Esophagus (tissue), 2 donors: ENCODE measurements around the gene VSIG4. TPM values are rescaled to one million over a fixed set of nuclear protein-coding genes. Genes with fewer than 3 reads are reported as not detected.

ENCODE experiments used
- H3K27ac ChIP-seq, 2 donors: one replicate each; pipeline ENCODE4 v1.5.1; 2013; ENCODE audit warnings: low read depth in 2 of 2, mild to moderate bottlenecking in 2 of 2, inconsistent platforms in 1 of 2, low read length in 1 of 2, moderate library complexity in 1 of 2
- H3K27me3 ChIP-seq, 2 donors: one replicate each; pipeline ENCODE4 v1.6.1; 2013; ENCODE audit warnings: low read length in 2 of 2, control low read depth in 1 of 2, mild to moderate bottlenecking in 1 of 2; ENCODE audit not compliant: insufficient read depth in 2 of 2, control insufficient read depth in 1 of 2
- H3K36me3 ChIP-seq, 2 donors: one replicate each; pipeline ENCODE4 v1.6.1; 2013; ENCODE audit warnings: low read length in 1 of 2; ENCODE audit not compliant: control insufficient read depth in 2 of 2, insufficient read depth in 2 of 2
- H3K4me1 ChIP-seq, 2 donors: one replicate each; pipeline ENCODE4 v1.6.1; 2013; ENCODE audit warnings: low read length in 1 of 2; ENCODE audit not compliant: control insufficient read depth in 2 of 2, insufficient read depth in 2 of 2
- H3K4me3 ChIP-seq, 2 donors: one replicate each; pipeline ENCODE4 v1.5.1; 2013; ENCODE audit warnings: low read length in 2 of 2, mild to moderate bottlenecking in 2 of 2, low read depth in 1 of 2, moderate library complexity in 1 of 2
- H3K9me3 ChIP-seq, 2 donors: one replicate each; pipeline ENCODE4 v1.6.1; 2013; ENCODE audit warnings: mild to moderate bottlenecking in 2 of 2, low read depth in 1 of 2, low read length in 1 of 2, moderate library complexity in 1 of 2; ENCODE audit not compliant: control insufficient read depth in 2 of 2, insufficient read depth in 1 of 2
- WGBS, 2 donors: extraction: QIAGEN DNeasy Blood & Tissue Kit; methylation state at CpG; one replicate each; pipeline ENCODE4 v1.1.7; 2013; 5-methylcytosine and 5-hydroxymethylcytosine counted together
- polyA plus RNA-seq, 2 donors: library from polyadenylated mRNA; stranded (reverse); fragments of 200-250 nt; gene quantifications; one replicate each; pipeline ENCODE4 v1.2.3, GENCODE V29; 2013
- donor health status: healthy with polysubstance abuse.
- donor health status: Bipolar disorder and iron deficiency.

Gene VSIG4
- polyA plus RNA-seq, 2 donors = 4.0 to 5.1 TPM

GRCh38 chrX:66002824-66003680, 36.8 kb downstream of the VSIG4 start:
- Histone ChIP-seq H3K27me3 (no peaks in the 10 kb centered on the region), H3K36me3 (no peaks in the 10 kb centered on the region), H3K27ac (no peak overlapping the region), H3K4me1 (no peaks in the 10 kb centered on the region), H3K9me3 (peaks cover 0 to under 1% of the 10 kb centered on the region in 2 donors), H3K4me3 (no peak overlapping the region)
- WGBS, 2 donors = 70 to 82% methylated on average over 11 of the region's 11 CpGs

- no peaks in the 10 kb centered on the region for H3K27me3 ChIP-seq
- no peak overlapping the region for H3K4me3 ChIP-seq
- no peaks in the 10 kb centered on the region for H3K36me3 ChIP-seq
- peaks cover 0 to 2% of the 10 kb centered on the region in 2 donors for H3K9me3 ChIP-seq
- no peaks in the 10 kb centered on the region for H3K4me1 ChIP-seq
- no peak overlapping the region for H3K27ac ChIP-seq
Observed at GRCh38 chrX:66001596-66001995, 38.3 kb downstream of the VSIG4 start.

- Histone ChIP-seq H3K36me3 (no peaks in the 10 kb centered on the region), H3K9me3 (peaks cover 0 to 2% of the 10 kb centered on the region in 2 donors), H3K4me1 (no peaks in the 10 kb centered on the region), H3K27me3 (no peaks in the 10 kb centered on the region), H3K4me3 (no peak overlapping the region), H3K27ac (no peak overlapping the region)
- WGBS, 2 donors = 51 to 59% methylated on average over 3 of the region's 3 CpGs
Observed at GRCh38 chrX:66000628-66001272, 39.1 kb downstream of the VSIG4 start.

GRCh38 chrX:66000178-66000577, 39.7 kb downstream of the VSIG4 start:
- peaks cover 0 to 2% of the 10 kb centered on the region in 2 donors for H3K9me3 ChIP-seq
- no peaks in the 10 kb centered on the region for H3K4me1 ChIP-seq
- H3K27me3 ChIP-seq = no peaks in the 10 kb centered on the region
- H3K36me3 ChIP-seq = no peaks in the 10 kb centered on the region
- 13 to 26% methylated on average over 1 of the region's 1 CpG for WGBS, 2 donors
- no peak overlapping the region for H3K27ac ChIP-seq
- H3K4me3 ChIP-seq = no peak overlapping the region

GRCh38 chrX:65999563-66000148, 40.2 kb downstream of the VSIG4 start:
- no peaks in the 10 kb centered on the region for H3K27me3 ChIP-seq
- H3K36me3 ChIP-seq = no peaks in the 10 kb centered on the region
- no peak overlapping the region for H3K4me3 ChIP-seq
- H3K4me1 ChIP-seq = no peaks in the 10 kb centered on the region
- H3K27ac ChIP-seq = no peak overlapping the region
- peaks cover 0 to 2% of the 10 kb centered on the region in 2 donors for H3K9me3 ChIP-seq
- WGBS, 2 donors = 71 to 91% methylated on average over 1 of the region's 1 CpG

- Histone ChIP-seq H3K27me3 (no peaks in the 10 kb centered on the region), H3K9me3 (peaks cover 0 to 2% of the 10 kb centered on the region in 2 donors), H3K36me3 (no peaks in the 10 kb centered on the region), H3K27ac (no peak overlapping the region), H3K4me3 (no peak overlapping the region), H3K4me1 (no peaks in the 10 kb centered on the region)
- 75 to 89% methylated on average over 3 of the region's 3 CpGs for WGBS, 2 donors
Observed at GRCh38 chrX:65999029-65999562, 40.8 kb downstream of the VSIG4 start.

- Histone ChIP-seq H3K9me3 (peaks cover 0 to 2% of the 10 kb centered on the region in 2 donors), H3K27ac (no peak overlapping the region), H3K4me1 (no peaks in the 10 kb centered on the region), H3K36me3 (no peaks in the 10 kb centered on the region), H3K27me3 (no peaks in the 10 kb centered on the region), H3K4me3 (no peak overlapping the region)
- WGBS, 2 donors = 81 to 96% methylated on average over 2 of the region's 2 CpGs
Observed at GRCh38 chrX:65997978-65998717, 41.7 kb downstream of the VSIG4 start.

GRCh38 chrX:65994519-65995506, 45.1 kb downstream of the VSIG4 start:
- 73 to 75% methylated on average over 3 of the region's 3 CpGs for WGBS, 2 donors
- Histone ChIP-seq H3K27ac (no peak overlapping the region), H3K27me3 (no peaks in the 10 kb centered on the region), H3K4me1 (no peaks in the 10 kb centered on the region), H3K4me3 (no peak overlapping the region), H3K36me3 (no peaks in the 10 kb centered on the region), H3K9me3 (peaks cover 0 to 2% of the 10 kb centered on the region in 2 donors)
